Activated effector memory CD4-positive, alpha-beta T cell treated with Interleukin-2 at 50 U/mL for 16 hours (primary cell): ENCODE data around the gene YJEFN3.

ENCODE experiments used
- DNase-seq: peaks from one replicate; pipeline ENCODE4 v3.0.0-alpha.2; 2020

Gene YJEFN3

DNA sequence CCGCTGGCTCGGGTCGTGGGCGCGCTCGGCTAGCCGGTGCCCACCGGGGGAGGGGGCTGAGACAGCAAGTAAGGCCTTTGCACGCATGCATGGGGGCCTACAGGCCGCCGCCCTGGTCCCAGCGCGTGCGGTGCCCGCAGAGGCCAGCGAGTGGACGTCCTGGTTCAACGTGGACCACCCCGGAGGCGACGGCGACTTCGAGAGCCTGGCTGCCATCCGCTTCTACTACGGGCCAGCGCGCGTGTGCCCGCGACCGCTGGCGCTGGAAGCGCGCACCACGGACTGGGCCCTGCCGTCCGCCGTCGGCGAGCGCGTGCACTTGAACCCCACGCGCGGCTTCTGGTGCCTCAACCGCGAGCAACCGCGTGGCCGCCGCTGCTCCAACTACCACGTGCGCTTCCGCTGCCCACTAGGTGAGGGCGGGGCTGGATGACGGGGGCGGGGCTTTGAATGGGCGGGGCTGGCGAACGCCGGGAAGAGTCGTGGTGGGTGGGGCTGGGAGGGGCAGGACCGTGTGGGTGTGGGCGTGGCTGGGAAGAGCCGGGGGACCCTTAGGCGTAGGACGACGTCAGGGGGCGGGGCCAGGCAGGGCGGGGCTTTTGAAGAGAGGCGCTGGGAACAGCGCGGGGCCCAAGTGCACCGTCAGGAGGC, 11.5 kb downstream of the YJEFN3 start:
- peak; percentile 34 for DNase-seq

- peak; percentile 59 for DNase-seq
Observed at GRCh38 chr19:19540715-19541515, 12.2 kb downstream of the YJEFN3 start.

DNA sequence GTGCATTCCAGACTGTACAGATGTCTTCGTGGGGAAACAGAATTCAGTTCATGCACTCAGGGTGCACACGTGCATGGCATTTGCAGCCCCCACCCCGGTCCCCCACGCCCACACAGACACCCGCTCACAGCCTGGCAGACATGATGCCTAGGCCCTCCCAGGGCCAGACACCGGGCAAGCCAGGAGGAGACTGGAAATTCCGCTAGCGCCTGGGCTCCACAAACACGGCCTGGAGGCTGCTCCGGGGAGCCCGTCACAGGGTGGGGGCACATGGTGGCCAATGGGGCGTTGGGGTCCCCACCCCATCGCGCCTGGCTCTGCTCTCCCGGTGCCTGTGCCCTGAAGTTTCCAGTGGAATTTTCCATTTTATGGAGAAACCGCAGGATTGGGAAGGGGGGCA, 12.9 kb downstream of the YJEFN3 start:
- DNase-seq = no peak

- no peak for DNase-seq
Observed at GRCh38 chr19:19542507-19542906, 13.8 kb downstream of the YJEFN3 start.

DNA sequence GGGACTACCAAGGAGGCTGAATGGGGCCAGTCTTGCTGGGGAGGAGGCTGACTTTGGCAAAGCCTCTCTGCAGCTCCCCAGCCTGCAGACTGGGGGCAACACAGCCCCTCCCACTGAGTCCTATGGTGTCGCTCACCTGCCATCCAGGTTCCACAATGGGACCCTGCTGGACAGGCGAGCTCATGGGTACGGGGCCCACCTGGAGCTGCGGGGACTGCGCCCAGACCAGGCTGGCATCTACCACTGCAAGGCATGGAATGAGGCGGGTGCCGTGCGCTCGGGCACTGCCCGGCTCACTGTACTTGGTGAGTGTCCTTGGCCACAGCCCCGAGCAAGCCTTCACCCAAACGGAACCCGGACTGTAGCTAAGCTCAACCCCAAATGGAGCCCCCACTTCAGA, 14.4 kb downstream of the YJEFN3 start:
- no peak for DNase-seq

DNA sequence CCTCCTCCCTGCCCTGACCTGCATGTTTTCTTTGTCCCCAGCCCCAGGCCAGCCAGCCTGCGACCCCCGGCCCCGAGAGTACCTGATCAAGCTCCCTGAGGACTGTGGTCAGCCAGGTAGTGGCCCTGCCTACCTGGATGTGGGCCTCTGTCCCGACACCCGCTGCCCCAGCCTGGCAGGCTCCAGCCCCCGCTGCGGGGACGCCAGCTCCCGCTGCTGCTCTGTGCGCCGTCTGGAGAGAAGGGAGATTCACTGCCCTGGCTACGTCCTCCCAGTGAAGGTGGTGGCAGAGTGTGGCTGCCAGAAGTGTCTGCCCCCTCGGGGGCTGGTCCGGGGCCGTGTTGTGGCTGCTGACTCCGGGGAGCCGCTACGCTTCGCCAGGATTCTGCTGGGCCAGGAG, 14.9 kb downstream of the YJEFN3 start:
- DNase-seq = no peak

- DNase-seq = no peak
Observed at GRCh38 chr19:19544257-19544953, 15.7 kb downstream of the YJEFN3 start.

- DNase-seq = no peak
Observed at GRCh38 chr19:19544954-19545591, 16.4 kb downstream of the YJEFN3 start.

- DNase-seq = no peak
Observed at GRCh38 chr19:19545707-19546106, 17.0 kb downstream of the YJEFN3 start.

GRCh38 chr19:19546751-19547162, 18.0 kb downstream of the YJEFN3 start:
- no peak for DNase-seq

GRCh38 chr19:19547674-19548336, 19.1 kb downstream of the YJEFN3 start:
- DNase-seq = no peak

DNA sequence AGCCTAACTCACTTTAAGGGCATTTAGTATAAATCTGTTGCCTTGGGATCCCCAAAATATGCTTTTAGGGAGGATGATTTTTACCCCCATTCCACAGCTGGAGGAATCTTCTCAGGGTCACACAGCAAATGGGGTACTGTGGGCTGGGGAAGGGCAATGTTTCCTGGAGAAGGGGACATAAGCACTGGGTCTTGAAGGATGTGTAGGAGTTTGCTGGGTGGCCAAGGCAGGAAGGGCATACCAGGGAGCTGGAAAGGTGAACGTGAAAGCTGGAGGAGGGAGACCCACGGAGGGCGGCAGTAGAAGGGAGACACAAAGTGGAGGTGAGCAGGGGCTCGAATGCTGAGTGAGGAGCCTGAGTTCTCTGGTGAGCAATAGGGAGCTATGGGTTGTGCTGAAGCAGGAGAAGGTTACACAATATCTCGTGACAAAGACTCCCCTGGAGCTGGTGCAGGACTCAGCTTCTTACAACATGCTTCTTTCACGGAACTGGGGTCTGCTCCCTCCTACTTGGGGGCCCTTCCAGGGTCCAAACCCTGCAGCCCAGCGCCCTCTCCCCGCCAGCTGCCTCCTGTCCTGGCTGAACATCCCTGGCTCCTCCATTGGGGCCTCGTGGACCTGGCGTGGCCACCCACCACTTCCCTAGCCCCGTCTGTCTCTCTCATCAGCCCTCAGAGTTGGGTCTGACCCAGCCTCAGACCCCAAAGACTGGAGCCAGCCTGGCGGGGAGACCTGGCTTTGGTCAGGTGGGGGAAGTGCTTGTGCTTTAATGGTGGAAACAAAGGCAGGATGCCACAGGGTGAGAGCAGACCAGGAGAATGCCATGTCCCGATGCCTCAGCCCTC, 20.4 kb downstream of the YJEFN3 start:
- no peak for DNase-seq

DNA sequence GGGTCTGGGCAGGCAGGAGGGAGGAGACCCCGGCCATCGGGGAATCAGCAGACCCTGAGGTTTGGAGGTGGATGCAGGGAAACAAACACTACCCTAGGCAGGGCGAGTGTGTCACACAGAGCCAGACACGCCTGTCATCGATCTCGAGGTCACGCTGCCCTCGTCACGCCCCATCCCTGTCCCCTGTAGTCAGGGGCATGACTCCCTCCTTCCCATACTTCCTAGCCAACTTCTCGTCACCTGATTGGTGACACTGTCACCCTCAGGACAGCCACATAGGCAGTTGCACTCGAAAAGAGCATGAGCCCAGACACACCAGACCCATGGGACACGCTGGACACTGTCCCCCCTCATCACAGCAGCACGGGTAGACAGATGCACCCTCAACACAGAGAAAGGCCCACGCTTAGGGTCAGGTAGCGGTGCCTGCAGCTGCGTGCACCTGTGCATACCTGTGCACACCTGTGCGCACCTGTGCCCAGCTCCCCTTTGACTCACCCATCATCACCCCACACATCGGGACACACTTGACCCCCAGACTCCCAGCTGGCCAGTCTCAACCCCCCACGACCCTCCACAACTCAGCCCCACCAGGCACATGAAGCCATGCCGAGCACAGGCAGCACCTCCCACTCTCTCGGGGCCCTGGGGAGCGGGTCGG, 21.2 kb downstream of the YJEFN3 start:
- DNase-seq = no peak

GRCh38 chr19:19550485-19550929, 21.8 kb downstream of the YJEFN3 start:
- no peak for DNase-seq

DNA sequence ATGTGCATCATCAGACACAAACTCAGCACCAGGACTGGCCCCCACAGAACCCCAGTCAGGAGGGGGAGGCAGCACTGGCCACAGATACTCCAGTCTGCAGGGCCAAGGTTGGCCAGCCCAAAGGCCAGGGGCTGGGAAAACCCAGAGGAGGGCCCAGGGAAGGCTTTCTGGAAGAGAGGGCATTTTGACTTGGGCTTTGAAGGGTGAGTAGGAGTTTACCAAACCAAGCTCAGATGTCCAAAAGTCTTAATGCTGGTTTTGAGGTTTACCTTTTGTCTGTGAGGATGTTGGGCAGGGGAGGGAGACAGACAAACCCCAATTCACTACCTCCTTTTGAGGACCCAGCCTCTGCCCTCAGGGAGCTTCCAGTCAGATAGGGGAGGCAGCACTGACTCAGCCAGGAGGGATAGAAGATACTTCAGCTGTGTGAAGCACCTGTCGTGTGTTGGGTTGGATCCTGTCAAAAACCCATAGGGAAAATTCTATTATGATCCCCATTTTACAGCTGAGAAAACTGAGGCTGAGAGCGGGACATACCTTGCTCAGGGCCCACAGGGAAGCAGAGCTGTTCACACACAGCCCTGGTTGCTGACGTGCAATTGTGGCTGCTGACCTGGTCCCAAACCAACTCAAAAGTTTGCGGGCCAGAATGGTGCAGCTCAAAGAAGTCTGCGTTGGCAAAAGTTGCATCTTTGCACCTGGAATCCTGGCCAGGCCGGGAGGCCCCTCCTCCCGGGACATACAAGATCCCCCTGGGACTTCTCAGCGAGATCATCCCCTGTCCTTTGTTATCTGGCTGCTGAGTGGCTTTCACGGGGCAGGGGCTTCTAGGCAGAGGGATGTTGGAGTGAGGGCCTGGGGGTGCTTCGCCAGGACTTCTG, 22.5 kb downstream of the YJEFN3 start:
- no peak for DNase-seq

DNA sequence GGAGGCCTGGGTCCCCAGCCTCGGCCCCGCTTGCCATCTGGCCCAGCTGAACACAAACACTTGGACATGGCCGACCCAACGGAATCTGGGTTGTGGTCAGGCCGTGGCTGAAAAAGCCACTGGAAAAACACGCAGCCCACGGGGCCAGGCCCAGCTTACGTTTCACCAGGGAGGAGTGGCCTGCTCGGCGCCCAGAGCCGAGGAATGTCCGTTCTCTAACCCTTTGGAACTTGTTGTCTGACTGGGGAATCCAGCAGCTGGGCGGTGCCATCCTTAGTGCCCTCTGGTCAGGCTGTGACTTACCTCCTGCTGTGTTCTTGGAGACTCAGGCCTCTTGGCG, 23.1 kb downstream of the YJEFN3 start:
- no peak for DNase-seq

DNA sequence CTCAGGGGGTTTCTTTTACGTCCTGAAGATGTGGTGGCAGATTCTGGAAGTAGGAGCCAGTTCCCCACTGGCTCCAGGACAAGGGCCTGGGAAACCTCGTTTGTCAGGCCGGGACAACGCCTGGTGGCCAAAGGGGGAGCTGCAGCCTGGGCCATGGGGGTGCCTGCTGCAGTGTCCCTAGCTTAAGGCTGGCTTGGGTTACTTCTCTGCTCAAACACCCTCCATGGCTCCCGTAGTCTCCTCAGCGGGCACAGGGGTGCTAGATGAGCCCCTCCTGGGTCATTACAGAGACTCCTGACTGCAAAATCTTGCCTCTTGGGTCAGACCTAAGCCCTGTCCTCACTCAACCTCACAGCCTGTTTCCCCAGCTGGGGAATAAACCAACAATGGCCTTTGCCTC, 24.1 kb downstream of the YJEFN3 start:
- DNase-seq = no peak

GRCh38 chr19:19553670-19554069, 25.0 kb downstream of the YJEFN3 start:
- no peak for DNase-seq

DNA sequence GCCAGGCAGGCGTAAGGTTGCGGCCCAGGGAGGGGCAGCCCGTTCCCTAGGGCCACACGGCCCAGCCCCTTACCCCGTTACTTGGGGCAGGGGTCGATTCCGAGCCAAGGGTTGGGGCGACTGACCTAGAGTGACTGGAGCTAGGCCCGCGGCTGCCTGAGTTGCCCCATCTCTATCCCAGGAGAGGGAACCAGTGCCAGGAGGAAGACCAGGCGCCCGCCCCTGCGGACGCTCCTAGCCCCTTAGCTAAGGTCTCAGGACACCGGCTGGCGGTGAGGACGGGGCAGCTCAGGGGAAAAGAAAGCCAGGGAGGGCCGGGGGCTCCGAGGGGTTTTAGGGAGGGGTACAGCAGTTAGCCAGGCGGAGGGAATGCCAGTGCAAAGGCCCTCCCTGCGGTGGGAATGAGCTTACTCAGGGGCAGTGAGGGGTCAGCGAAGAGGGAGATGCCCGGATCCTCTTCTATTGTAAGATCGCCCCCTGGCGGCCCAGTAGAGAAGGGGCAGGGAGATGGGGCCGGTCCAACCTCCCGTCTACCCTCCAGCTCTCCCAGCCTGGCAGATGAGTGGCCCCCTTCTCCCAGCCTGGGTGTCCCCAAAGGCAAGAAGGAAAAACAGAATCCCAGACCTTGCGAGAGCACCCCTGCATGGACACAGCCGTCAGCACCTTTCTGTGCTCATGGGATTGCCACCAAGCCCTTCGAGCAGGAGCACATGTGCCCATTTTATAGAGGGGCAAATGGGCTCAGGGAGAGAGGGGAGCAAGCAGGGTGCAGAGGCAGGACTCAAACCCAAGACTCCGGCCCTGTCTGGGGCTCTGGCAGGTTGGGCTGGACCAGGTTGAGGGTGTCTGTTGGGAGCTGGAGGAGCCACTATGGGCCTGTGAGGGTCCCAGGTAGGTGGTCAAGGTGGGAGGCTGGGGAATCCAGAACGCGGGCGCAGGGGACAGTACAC, 25.6 kb downstream of the YJEFN3 start:
- peak; percentile 36 for DNase-seq
